ENCODE data around the gene CFAP61. TPM values are rescaled to one million over a fixed set of nuclear protein-coding genes. Genes with fewer than 3 reads are reported as not detected.

CFAP61 gene
- total and polyA plus RNA-seq, 9 of the 15 experiments (the other 6 are each of a cell fraction or from before 2014, with no cell fraction given): 0.11 TPM; not detected in 8

GRCh38 chr20:20360464-20360863, 308.1 kb downstream of the CFAP61 start (continued):
- TF ChIP-seq REST (IDR thresholded peaks at IDR 0.05; ENCODE audit: borderline replicate concordance) (peak; percentile 36; the same call in 1 of the 2 replicates), REST (CRISPR knock-in tag; IDR thresholded peaks at IDR 0.05; ENCODE audit: low read depth) (no peak), POLR3A (IDR thresholded peaks at IDR 0.05; ENCODE audit: borderline replicate concordance, extremely low read depth, insufficient read depth, insufficient read length) (no peak), ATF7 (IDR thresholded peaks at IDR 0.05) (no peak), COPS2 (conservative IDR thresholded peaks at IDR 0.05) (no peak), DIDO1 (tag; IDR thresholded peaks at IDR 0.05; ENCODE audit: low read depth) (no peak)
